ENCODE measurements around the gene SERGEF. TPM values are rescaled to one million over a fixed set of nuclear protein-coding genes. Genes with fewer than 3 reads are reported as not detected.
A peak's percentile ranks its signal among the peaks of the same experiment; 100 is the strongest.

Gene SERGEF
- total RNA-seq, 1 experiment from 2014 or later, result 31.4 TPM

DNA sequence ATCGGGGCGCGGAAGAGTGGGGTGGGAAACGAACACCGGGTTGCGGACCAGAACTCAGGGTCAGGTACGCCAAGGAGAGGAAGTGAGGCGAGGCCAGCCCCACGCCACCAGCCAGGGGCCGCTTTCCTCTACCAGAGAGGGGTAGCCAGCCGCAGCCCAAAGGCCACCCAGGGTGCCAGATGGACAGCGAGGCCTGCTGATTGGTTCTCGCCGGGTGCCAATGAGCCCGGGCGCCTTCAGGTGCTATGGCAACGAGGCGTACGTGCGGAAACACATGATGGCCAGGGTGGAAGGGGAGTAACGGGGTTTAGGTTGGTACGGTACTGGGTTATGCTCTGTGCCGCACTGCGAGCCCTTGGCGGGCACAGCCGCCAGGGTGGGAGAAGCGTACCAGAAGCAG is 128.9 kb downstream of the SERGEF start:
- H3K4me1 Mint-ChIP-seq, result peaks cover 18 to 19% of the 10 kb centered on the region in 2 experiments
- Histone ChIP-seq H3K79me2 (ENCODE audit: insufficient read depth, low read length) (no peaks in the 10 kb centered on the region), H3K4ac (ENCODE audit: low read depth, low read length) (no peak overlapping the region), H3K9ac (ENCODE audit: extremely low read depth, insufficient read length, low read length) (no peak overlapping the region), H3K79me1 (ENCODE audit: insufficient read depth, low read depth, low read length, poor library complexity, severe bottlenecking) (no peaks in the 10 kb centered on the region), H3K4me1 (ENCODE audit: insufficient read depth, low read length) (no peaks in the 10 kb centered on the region), H3K9me3 (ENCODE audit: control insufficient read depth, low read depth, low read length) (no peaks in the 10 kb centered on the region), H4K91ac (ENCODE audit: insufficient read length, low read depth, low read length) (no peak overlapping the region), H2BK15ac (ENCODE audit: low read depth, low read length) (no peak overlapping the region), H3K23me2 (ENCODE audit: insufficient read length, low read depth, low read length, poor library complexity, severe bottlenecking) (no peaks in the 10 kb centered on the region), H2AK5ac (ENCODE audit: insufficient read length, low read length) (no peak overlapping the region), H4K20me1 (ENCODE audit: control insufficient read depth, insufficient read depth, insufficient read length) (no peaks in the 10 kb centered on the region), H2BK5ac (ENCODE audit: insufficient read length, low read length) (no peak overlapping the region), H4K8ac (replicated peaks; ENCODE audit: insufficient read length, low read depth, low read length) (no peak overlapping the region), H3K14ac (ENCODE audit: insufficient read depth, low read length) (no peak overlapping the region; the same call in 1 of the 2 replicates), H2BK120ac (ENCODE audit: low read depth, low read length, poor library complexity, severe bottlenecking) (no peak overlapping the region), H3K4me2 (ENCODE audit: insufficient read depth, insufficient read length, low read length) (no peak overlapping the region), H3K27ac (ENCODE audit: insufficient read length, low read depth, low read length) (no peak overlapping the region), H2BK12ac (ENCODE audit: insufficient read length, low read depth, low read length) (no peak overlapping the region), H3K23ac (ENCODE audit: insufficient read length, low read depth, low read length) (no peak overlapping the region), H3T11ph (ENCODE audit: low read length) (no peak overlapping the region), H3K18ac (ENCODE audit: insufficient read length, low read depth, low read length) (no peak overlapping the region), H4K5ac (ENCODE audit: insufficient read length, low read depth, low read length) (no peak overlapping the region), H2AFZ (ENCODE audit: low read length) (no peak overlapping the region), H2BK20ac (ENCODE audit: low read depth, low read length, poor library complexity, severe bottlenecking) (no peak overlapping the region), H3K27me3 (ENCODE audit: insufficient read depth, low read length) (no peaks in the 10 kb centered on the region), H3K56ac (ENCODE audit: insufficient read length, low read depth, low read length) (no peak overlapping the region)
- H3K27me3 Mint-ChIP-seq (ENCODE audit: low read depth), result no peaks in the 10 kb centered on the region
- no peaks in the 10 kb centered on the region for H3K36me3 Mint-ChIP-seq (ENCODE audit: insufficient read depth in 1 of 3, low read depth in 3 of 3)
- no CpG with 5 or more reads among the region's 27 CpGs for WGBS (ENCODE audit: extremely low coverage, insufficient read length, low lambda C conversion rate)
- no peak overlapping the region for H3K4me3 Mint-ChIP-seq
- no peak for TF ChIP-seq CTCF (conservative IDR thresholded peaks at IDR 0.05)
- no peak for DNase-seq
- H3K9me3 Mint-ChIP-seq, result no peaks in the 10 kb centered on the region
- H3K27ac Mint-ChIP-seq, result peak overlapping the region in 1 of 3 experiments; percentile 37; a peak in 1 of 7 replicates
